ENCODE data around the gene EMILIN2.
A peak's percentile ranks its signal among the peaks of the same experiment; 100 is the strongest.

Gene EMILIN2

DNA sequence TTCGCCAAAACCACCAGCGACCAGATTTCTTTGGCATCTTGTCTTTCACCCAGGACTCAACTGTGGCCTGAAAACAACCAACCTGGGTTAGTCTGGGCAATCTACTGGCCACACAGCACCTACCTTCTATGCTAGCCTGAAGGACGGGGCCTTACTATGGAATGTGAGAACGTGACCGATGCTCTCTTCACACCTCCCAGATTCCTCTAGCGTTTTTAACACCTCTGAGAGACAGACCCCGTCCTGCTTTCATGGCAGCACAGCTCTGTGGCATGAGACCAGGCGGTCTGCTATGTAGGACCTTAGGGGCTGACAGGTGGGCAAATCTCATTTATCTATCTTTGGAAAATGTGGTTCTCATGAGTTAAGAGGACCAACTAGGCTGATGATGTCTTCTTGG lies 80.9 kb downstream of the EMILIN2 start:
- POLR2A ChIA-PET = no interaction called here
- H3K27ac ChIP-seq (ENCODE audit: extremely low read depth, low read depth, low read length) = no peak overlapping the region

DNA sequence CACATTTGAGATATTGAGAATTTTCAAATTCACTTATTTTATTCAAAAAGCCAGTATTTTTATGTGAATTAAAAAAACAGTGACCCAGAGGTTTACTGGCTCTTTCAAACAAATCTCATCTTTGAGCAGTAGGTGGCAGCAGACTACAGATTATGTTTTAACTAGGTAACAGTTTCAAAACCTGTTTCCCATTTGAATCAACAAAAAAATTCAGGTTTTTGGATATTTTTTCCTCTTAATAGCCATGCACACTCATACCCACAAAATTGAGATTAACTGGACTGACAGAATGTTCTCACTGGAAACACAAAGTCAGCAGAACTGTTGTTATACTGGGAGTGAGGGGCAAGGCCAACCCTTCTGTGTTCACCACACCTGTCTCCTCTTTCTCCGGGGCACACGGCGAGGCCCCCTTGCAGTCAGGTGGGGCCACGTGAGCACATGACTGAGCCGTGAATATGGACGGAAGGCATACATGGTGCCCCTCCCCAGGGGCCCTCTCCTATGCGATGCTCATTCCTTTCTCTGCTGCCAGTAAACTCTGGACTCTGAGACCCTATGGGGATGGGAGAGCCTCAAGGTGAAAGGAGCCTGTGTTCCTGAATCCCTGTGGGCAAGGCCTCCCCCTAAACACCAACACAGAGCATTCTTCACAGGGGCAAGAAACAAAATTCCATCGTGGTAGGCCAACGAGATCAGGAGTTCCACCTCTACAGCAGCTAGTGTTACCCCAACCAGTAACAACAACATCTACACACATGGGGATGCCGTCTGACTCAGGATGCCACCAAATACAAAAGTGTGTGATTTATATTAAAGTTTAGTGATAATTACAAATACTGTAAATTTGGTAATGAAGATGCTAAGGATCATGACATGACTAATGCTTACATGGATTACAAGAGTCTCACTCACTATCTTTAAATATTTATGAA lies 85.7 kb downstream of the EMILIN2 start:
- Histone ChIP-seq H3K36me3 (ENCODE audit: control insufficient read depth in 2 of 2, insufficient read depth in 1 of 2, low read length in 2 of 2) (peaks cover 9 to 31% of the 10 kb centered on the region in 2 experiments), H3K4me3 (ENCODE audit: low read depth, low read length) (no peak overlapping the region), H3K4me1 (ENCODE audit: control insufficient read depth, insufficient read depth, low read length) (no peaks in the 10 kb centered on the region), H3K27ac (ENCODE audit: extremely low read depth, low read depth, low read length) (no peak overlapping the region), H3K9me3 (ENCODE audit: control insufficient read depth, insufficient read depth, low read depth, low read length) (no peaks in the 10 kb centered on the region)
- ChIA-PET CTCF (interaction anchor here (0.6 to 7.1 kb wide), 30 partner anchors 12 to 1421 kb away, joined by 3 to 84 read pairs (median 4); partner anchors contain the start of gene MYL12A), POLR2A (interaction anchor here (0.6 kb wide), 1 partner anchor 144 kb away, joined by 3 read pairs; no protein-coding TSS in a partner anchor)
- TF ChIP-seq, protein P1, sequence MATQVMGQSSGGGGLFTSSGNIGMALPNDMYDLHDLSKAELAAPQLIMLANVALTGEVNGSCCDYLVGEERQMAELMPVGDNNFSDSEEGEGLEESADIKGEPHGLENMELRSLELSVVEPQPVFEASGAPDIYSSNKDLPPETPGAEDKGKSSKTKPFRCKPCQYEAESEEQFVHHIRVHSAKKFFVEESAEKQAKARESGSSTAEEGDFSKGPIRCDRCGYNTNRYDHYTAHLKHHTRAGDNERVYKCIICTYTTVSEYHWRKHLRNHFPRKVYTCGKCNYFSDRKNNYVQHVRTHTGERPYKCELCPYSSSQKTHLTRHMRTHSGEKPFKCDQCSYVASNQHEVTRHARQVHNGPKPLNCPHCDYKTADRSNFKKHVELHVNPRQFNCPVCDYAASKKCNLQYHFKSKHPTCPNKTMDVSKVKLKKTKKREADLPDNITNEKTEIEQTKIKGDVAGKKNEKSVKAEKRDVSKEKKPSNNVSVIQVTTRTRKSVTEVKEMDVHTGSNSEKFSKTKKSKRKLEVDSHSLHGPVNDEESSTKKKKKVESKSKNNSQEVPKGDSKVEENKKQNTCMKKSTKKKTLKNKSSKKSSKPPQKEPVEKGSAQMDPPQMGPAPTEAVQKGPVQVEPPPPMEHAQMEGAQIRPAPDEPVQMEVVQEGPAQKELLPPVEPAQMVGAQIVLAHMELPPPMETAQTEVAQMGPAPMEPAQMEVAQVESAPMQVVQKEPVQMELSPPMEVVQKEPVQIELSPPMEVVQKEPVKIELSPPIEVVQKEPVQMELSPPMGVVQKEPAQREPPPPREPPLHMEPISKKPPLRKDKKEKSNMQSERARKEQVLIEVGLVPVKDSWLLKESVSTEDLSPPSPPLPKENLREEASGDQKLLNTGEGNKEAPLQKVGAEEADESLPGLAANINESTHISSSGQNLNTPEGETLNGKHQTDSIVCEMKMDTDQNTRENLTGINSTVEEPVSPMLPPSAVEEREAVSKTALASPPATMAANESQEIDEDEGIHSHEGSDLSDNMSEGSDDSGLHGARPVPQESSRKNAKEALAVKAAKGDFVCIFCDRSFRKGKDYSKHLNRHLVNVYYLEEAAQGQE (tag by site-specific recombination; IDR thresholded peaks at IDR 0.05) = no peak
- no peak for TF ChIP-seq ZBTB11 (tag by site-specific recombination; conservative IDR thresholded peaks at IDR 0.05; ENCODE audit: low read depth)
- peak; percentile 63; the same call in 1 of the 2 replicates for TF ChIP-seq SCRT1 (tag by site-specific recombination; IDR thresholded peaks at IDR 0.05; ENCODE audit: borderline replicate concordance)
- no peak for TF ChIP-seq ZNF140 (tag by site-specific recombination; IDR thresholded peaks at IDR 0.05)
- no peak for TF ChIP-seq IKZF3 (tag by site-specific recombination; IDR thresholded peaks at IDR 0.05)
- peak; percentile 33; the same call in 1 of the 2 replicates for TF ChIP-seq CTCF (tag by site-specific recombination; IDR thresholded peaks at IDR 0.05)
- no peak for TF ChIP-seq ZNF202 (tag by site-specific recombination; IDR thresholded peaks at IDR 0.05; ENCODE audit: borderline replicate concordance)
- TF ChIP-seq ZSCAN16 (tag by site-specific recombination; IDR thresholded peaks at IDR 0.05) = no peak
- TF ChIP-seq, protein P2, sequence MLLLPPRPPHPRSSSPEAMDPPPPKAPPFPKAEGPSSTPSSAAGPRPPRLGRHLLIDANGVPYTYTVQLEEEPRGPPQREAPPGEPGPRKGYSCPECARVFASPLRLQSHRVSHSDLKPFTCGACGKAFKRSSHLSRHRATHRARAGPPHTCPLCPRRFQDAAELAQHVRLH (tag by site-specific recombination; IDR thresholded peaks at IDR 0.05) = no peak
- peak; percentile 75 for TF ChIP-seq ZNF654 (tag by site-specific recombination; IDR thresholded peaks at IDR 0.05; ENCODE audit: low read depth)

More for the DNA sequence above, 80.9 kb downstream of the EMILIN2 start:
- Histone ChIP-seq H3K9me3 (ENCODE audit: control insufficient read depth, insufficient read depth, low read depth, low read length) (no peaks in the 10 kb centered on the region), H3K4me1 (ENCODE audit: control insufficient read depth, insufficient read depth, low read length) (no peaks in the 10 kb centered on the region), H3K4me3 (ENCODE audit: low read depth, low read length) (no peak overlapping the region), H3K36me3 (ENCODE audit: control insufficient read depth in 2 of 2, insufficient read depth in 1 of 2, low read length in 2 of 2) (peaks cover 20 to 22% of the 10 kb centered on the region in 2 experiments)
- CTCF ChIA-PET = interaction anchor here (1.3 to 7.1 kb wide), 2 partner anchors 135 to 319 kb away, joined by 3 to 84 read pairs; partner anchors contain the start of gene MYL12A
- TF ChIP-seq ZNF776 (tag by site-specific recombination; IDR thresholded peaks at IDR 0.05; ENCODE audit: borderline replicate concordance) (no peak), ZNF211 (tag by site-specific recombination; IDR thresholded peaks at IDR 0.05; ENCODE audit: low read depth) (no peak), ZNF121 (tag by site-specific recombination; IDR thresholded peaks at IDR 0.05) (no peak), ZNF140 (tag by site-specific recombination; IDR thresholded peaks at IDR 0.05) (no peak), ZNF175 (tag by site-specific recombination; IDR thresholded peaks at IDR 0.05) (no peak), KLF9 (tag by site-specific recombination; IDR thresholded peaks at IDR 0.05; ENCODE audit: low read depth) (no peak), ZSCAN16 (tag by site-specific recombination; IDR thresholded peaks at IDR 0.05) (no peak), PBX3 (CRISPR knock-in tag; IDR thresholded peaks at IDR 0.05) (no peak)
- TF ChIP-seq, protein P3, sequence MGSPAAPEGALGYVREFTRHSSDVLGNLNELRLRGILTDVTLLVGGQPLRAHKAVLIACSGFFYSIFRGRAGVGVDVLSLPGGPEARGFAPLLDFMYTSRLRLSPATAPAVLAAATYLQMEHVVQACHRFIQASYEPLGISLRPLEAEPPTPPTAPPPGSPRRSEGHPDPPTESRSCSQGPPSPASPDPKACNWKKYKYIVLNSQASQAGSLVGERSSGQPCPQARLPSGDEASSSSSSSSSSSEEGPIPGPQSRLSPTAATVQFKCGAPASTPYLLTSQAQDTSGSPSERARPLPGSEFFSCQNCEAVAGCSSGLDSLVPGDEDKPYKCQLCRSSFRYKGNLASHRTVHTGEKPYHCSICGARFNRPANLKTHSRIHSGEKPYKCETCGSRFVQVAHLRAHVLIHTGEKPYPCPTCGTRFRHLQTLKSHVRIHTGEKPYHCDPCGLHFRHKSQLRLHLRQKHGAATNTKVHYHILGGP (tag by site-specific recombination; IDR thresholded peaks at IDR 0.05) = no peak

All from HEK293 (cell line).